GM21381 (cell line): ENCODE results near the gene WNK3.

Source experiments
- ATAC-seq: cut with Tn5 transposase; IDR thresholded peaks from one replicate; pipeline ENCODE4 v1.9.1; 2021; ENCODE audit warnings: mild to moderate bottlenecking, moderate library complexity; ENCODE audit not compliant: unreplicated experiment

Gene WNK3

GRCh38 chrX:54171527-54172250 lies 186.2 kb downstream of the WNK3 start:
- ATAC-seq = no peak

DNA sequence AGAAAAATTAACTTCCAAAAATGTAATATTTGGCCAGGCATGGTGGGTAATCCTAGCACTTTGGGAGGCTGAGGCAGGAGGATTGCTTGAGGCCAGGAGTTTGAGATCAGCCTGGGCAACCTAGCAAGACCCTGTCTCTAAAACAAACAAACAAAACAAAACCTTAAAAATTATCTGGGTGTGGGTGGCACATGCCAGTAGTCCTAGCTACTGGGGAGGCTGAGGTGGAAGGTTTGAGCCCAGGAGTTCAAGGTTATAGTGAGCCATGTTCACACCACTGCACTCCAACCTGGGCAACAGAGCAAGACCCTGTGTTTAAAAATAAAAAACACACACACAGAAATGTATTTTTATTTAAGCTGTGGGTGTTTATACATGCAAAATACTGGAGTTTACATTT lies 186.8 kb downstream of the WNK3 start:
- ATAC-seq = no peak

- no peak for ATAC-seq
These were observed 190.9 kb downstream of the WNK3 start for GRCh38 chrX:54166915-54167314.

DNA sequence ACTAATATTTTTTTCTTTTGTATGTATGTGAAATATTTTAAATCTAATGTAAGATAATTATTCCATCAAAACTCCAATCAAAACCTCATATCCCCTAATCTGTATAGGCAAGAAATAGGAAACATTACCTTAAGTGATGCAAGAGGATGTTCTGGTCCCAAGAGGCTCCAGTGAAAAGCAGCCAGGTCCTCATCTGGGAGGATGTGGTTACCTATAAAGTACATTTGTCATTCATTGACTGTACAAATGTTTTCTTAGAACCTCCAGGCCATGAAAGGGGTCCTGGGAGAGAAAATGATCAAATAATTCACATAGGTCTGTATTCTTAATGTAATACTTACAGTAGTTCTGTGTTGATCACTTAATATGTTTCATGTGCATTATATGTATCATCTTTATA lies 200.3 kb downstream of the WNK3 start:
- ATAC-seq = no peak
